Measurements from ENCODE around the gene CEPT1. TPM values are rescaled to one million over a fixed set of nuclear protein-coding genes. Genes with fewer than 3 reads are reported as not detected.

CEPT1 gene
- total and polyA plus RNA-seq, 2 of the 13 experiments (the other 11 are each of a cell fraction or from before 2014, with no cell fraction given), result 35.7 to 48.2 TPM

DNA sequence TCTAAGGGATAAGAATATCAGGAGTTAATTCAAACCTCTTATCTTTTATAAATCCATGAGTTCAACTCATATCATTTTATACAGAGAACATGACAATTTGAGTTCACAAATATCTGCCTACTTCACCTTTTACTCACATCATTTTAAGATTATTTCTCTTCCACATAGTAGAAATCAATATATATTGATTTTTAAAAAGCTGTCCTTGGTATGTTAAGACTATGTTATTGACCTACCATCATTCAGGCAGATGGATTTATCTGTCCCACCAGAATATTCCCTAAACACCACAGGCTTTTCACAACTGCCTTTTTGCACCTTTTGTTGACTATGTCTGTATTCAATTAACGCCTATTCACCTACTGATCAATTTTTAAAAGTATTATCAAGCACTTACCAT lies 13.7 kb upstream of the CEPT1 start:
- FAIRE-seq, result no peak
- no peak for DNase-seq (ENCODE audit: low spot score)
- no peak overlapping the region for H3K4me2 ChIP-seq (ENCODE audit: low read depth, low read length)
- H3K79me2 ChIP-seq (ENCODE audit: insufficient read depth, low read length), result no peaks in the 10 kb centered on the region
- no TSS peak for BruUV-seq (replicated peaks)
- H3K4me1 ChIP-seq (ENCODE audit: insufficient read depth, low read length), result no peaks in the 10 kb centered on the region
- TF ChIP-seq ZNF232 (CRISPR knock-in tag; IDR thresholded peaks at IDR 0.05; ENCODE audit: borderline replicate concordance) (no peak), KAT2B (IDR thresholded peaks at IDR 0.05; ENCODE audit: borderline replicate concordance, low read depth, low read length) (peak; percentile 91)
- H3K4me3 ChIP-seq (replicated peaks in 1 of 3; ENCODE audit: insufficient read depth in 1 of 3, low read depth in 2 of 3, low read length in 3 of 3), result no peak overlapping the region
- no peak overlapping the region for H2AFZ ChIP-seq (ENCODE audit: low read length)
- H3K9ac ChIP-seq (ENCODE audit: insufficient read depth, low read depth, low read length), result no peak overlapping the region
- 97% methylated on average over 1 of the region's 1 CpG for WGBS (ENCODE audit: low lambda C conversion rate)
- no peaks in the 10 kb centered on the region for H3K27me3 ChIP-seq (ENCODE audit: control insufficient read depth in 1 of 2, insufficient read depth in 2 of 2, low read length in 2 of 2)
- CTCF ChIA-PET (ENCODE audit: low intra/inter-chr PET ratio, low total read pairs), result no interaction called here
- peaks cover 2 to 28% of the 10 kb centered on the region in 2 experiments; a peak in 4 of 5 replicates for H3K36me3 ChIP-seq (replicated peaks in 1 of 2; ENCODE audit: control insufficient read depth in 1 of 2, insufficient read depth in 2 of 2, low read length in 2 of 2)
- no peaks in the 10 kb centered on the region for H3K9me3 ChIP-seq (ENCODE audit: low read length)
- no peaks in the 10 kb centered on the region for H4K20me1 ChIP-seq (ENCODE audit: insufficient read depth, low read length)
- in situ Hi-C loops (cut with HindIII; ENCODE audit: extremely low pct_ligation_motif_present, low pct_unique_long_range_greater_than_20kb) (no loop called here), intact Hi-C loops (cut with micrococcal nuclease; ENCODE audit: unreplicated experiment) (no loop called here)
- H3K27ac ChIP-seq (ENCODE audit: extremely low read length, insufficient read depth, low read length), result no peak overlapping the region
- ATAC-seq, result no peak
- POLR2A ChIA-PET, result no interaction called here

- WGBS (ENCODE audit: low lambda C conversion rate), result 94% methylated on average over 3 of the region's 3 CpGs
- peaks cover 2 to 28% of the 10 kb centered on the region in 2 experiments; a peak in 4 of 5 replicates for H3K36me3 ChIP-seq (replicated peaks in 1 of 2; ENCODE audit: control insufficient read depth in 1 of 2, insufficient read depth in 2 of 2, low read length in 2 of 2)
- CTCF ChIA-PET (ENCODE audit: low intra/inter-chr PET ratio, low total read pairs), result no interaction called here
- DNase-seq (ENCODE audit: low spot score) (no peak), ATAC-seq (no peak), FAIRE-seq (no peak)
- in situ Hi-C loops (cut with HindIII; ENCODE audit: extremely low pct_ligation_motif_present, low pct_unique_long_range_greater_than_20kb) (no loop called here), intact Hi-C loops (cut with micrococcal nuclease; ENCODE audit: unreplicated experiment) (no loop called here)
- no peak overlapping the region for H2AFZ ChIP-seq (ENCODE audit: low read length)
- H3K4me1 ChIP-seq (ENCODE audit: insufficient read depth, low read length), result no peaks in the 10 kb centered on the region
- no peak overlapping the region for H3K4me2 ChIP-seq (ENCODE audit: low read depth, low read length)
- H3K79me2 ChIP-seq (ENCODE audit: insufficient read depth, low read length), result no peaks in the 10 kb centered on the region
- TF ChIP-seq ELK4 (CRISPR knock-in tag; IDR thresholded peaks at IDR 0.05; ENCODE audit: borderline replicate concordance), result no peak
- TF ChIP-seq HNRNPH1 (optimal IDR thresholded peaks at IDR 0.05; ENCODE audit: low read depth, low read length), result no peak
- TF ChIP-seq ZFYVE20 (CRISPR knock-in tag; IDR thresholded peaks at IDR 0.05; ENCODE audit: borderline replicate concordance, low read depth), result no peak
- TF ChIP-seq ZNF264 (CRISPR knock-in tag; IDR thresholded peaks at IDR 0.05), result no peak
- TF ChIP-seq ZNF564 (CRISPR knock-in tag; IDR thresholded peaks at IDR 0.05), result no peak
- TF ChIP-seq ETV5 (CRISPR knock-in tag; IDR thresholded peaks at IDR 0.05; ENCODE audit: borderline replicate concordance), result no peak
- no peak for TF ChIP-seq AGO1 (IDR thresholded peaks at IDR 0.05; ENCODE audit: low read depth, low read length, poor library complexity, severe bottlenecking)
- TF ChIP-seq WIZ (CRISPR knock-in tag; IDR thresholded peaks at IDR 0.05), result no peak
- no peak for TF ChIP-seq ZNF280B (CRISPR knock-in tag; IDR thresholded peaks at IDR 0.05; ENCODE audit: borderline replicate concordance)
- TF ChIP-seq ZNF136 (CRISPR knock-in tag; IDR thresholded peaks at IDR 0.05; ENCODE audit: low read depth), result no peak
- no peak for TF ChIP-seq HNF4A (CRISPR knock-in tag; IDR thresholded peaks at IDR 0.05)
- H4K20me1 ChIP-seq (ENCODE audit: insufficient read depth, low read length), result no peaks in the 10 kb centered on the region
- H3K4me3 ChIP-seq (replicated peaks in 1 of 3; ENCODE audit: insufficient read depth in 1 of 3, low read depth in 2 of 3, low read length in 3 of 3), result no peak overlapping the region
- H3K9ac ChIP-seq (ENCODE audit: insufficient read depth, low read depth, low read length), result no peak overlapping the region
- H3K9me3 ChIP-seq (ENCODE audit: low read length), result no peaks in the 10 kb centered on the region
- no TSS peak for BruUV-seq (replicated peaks)
- no peaks in the 10 kb centered on the region for H3K27me3 ChIP-seq (ENCODE audit: control insufficient read depth in 1 of 2, insufficient read depth in 2 of 2, low read length in 2 of 2)
- POLR2A ChIA-PET, result interaction anchor here (0.6 kb wide), 1 partner anchor 11 kb away, joined by 3 read pairs; no protein-coding TSS in a partner anchor
- H3K27ac ChIP-seq (ENCODE audit: extremely low read length, insufficient read depth, low read length), result no peak overlapping the region
These were observed 11.9 kb upstream of the CEPT1 start for GRCh38 chr1:111127923-111128643.

All from HepG2 (cell line).